Hepatocyte (in vitro differentiated cells): ENCODE results near the gene KIF6.

Experiments used
- EZH2 ChIP-seq: fragments of 200-600 bp; sonication (generic); IDR thresholded peaks from 2 replicates; pipeline ENCODE4 v1.6.1; 2016; ENCODE audit warnings: antibody characterized with exemption, mild to moderate bottlenecking, borderline replicate concordance
- TF ChIP-seq, protein P1 (sequence below): fragments of 200-600 bp; sonication (generic); IDR thresholded peaks from 2 replicates; pipeline ENCODE4 v1.5.1; 2016; ENCODE audit warnings: antibody characterized with exemption, mild to moderate bottlenecking; ENCODE audit not compliant: poor library complexity

DNA sequence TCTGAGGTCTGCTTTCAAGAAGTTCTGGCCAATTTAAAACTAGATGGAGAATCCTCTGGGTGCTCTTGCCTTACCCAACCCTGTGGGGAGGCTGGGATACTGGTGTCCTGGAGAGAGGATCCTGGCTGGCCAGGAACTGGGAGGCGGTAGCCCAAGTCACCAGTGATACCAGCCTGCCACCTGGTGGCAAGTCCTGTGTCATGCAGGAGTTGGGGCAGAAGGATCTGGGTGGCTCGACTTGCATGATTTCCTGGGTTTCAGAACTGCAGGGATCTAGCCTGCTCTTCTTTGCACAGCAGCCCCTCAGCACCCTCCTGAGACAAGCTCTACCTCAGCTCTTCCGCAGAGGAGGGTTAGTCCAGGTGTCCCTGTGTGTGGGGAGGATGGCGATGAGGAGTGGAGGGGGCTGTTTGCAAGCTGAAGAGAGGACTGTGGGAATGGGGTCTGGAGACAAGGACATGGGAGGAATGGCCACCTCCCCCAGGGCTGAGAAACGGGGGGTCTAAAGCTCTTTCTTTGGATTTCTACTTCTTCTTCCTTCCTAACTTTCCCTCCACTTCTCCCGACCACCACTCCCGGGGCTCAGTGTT is 415.2 kb downstream of the KIF6 start:
- TF ChIP-seq, protein P1, sequence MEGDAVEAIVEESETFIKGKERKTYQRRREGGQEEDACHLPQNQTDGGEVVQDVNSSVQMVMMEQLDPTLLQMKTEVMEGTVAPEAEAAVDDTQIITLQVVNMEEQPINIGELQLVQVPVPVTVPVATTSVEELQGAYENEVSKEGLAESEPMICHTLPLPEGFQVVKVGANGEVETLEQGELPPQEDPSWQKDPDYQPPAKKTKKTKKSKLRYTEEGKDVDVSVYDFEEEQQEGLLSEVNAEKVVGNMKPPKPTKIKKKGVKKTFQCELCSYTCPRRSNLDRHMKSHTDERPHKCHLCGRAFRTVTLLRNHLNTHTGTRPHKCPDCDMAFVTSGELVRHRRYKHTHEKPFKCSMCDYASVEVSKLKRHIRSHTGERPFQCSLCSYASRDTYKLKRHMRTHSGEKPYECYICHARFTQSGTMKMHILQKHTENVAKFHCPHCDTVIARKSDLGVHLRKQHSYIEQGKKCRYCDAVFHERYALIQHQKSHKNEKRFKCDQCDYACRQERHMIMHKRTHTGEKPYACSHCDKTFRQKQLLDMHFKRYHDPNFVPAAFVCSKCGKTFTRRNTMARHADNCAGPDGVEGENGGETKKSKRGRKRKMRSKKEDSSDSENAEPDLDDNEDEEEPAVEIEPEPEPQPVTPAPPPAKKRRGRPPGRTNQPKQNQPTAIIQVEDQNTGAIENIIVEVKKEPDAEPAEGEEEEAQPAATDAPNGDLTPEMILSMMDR = peak; percentile 85
- TF ChIP-seq EZH2 = no peak
